GM18511 (cell line): Measurements from ENCODE around the gene GUCA2B.

Experiments used
- ATAC-seq: cut with Tn5 transposase; IDR thresholded peaks from one replicate; pipeline ENCODE4 v1.9.1; 2021; ENCODE audit warnings: mild to moderate bottlenecking, moderate library complexity; ENCODE audit not compliant: unreplicated experiment

GUCA2B gene

DNA sequence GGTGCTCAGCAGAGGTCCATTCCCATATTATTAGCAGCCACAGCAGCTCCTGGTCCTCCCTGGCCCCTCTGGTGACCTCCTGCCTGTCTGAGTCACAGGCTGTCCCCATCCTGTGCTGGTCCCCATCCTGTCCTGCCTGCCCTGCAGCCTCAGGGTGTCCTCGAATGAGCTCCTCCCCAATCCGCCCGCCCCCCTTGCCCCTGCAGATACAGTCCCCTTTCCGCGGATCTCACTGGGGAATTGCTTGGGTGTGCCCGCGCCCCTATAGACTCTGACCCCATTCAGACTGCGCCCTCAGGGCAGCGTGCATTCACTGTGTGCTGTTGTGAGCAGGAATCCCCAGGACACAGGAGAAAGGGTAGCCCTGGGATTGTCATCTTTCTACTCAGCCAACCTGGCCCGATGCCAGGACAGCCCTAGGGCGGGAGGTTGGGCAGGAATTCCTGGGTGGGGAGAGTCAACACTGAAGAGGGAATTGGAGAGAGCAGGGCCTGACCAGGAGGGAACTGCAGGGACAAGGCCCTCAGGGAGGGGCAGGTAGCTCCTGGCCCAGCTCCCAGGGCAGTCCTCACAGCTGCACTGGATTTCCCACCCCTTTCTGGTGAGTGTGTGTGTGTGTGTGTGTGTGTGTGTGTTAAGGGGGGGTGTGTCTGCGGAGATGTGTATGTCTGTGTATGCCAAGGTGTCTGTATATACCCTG, 12.5 kb downstream of the GUCA2B start:
- no peak for ATAC-seq

DNA sequence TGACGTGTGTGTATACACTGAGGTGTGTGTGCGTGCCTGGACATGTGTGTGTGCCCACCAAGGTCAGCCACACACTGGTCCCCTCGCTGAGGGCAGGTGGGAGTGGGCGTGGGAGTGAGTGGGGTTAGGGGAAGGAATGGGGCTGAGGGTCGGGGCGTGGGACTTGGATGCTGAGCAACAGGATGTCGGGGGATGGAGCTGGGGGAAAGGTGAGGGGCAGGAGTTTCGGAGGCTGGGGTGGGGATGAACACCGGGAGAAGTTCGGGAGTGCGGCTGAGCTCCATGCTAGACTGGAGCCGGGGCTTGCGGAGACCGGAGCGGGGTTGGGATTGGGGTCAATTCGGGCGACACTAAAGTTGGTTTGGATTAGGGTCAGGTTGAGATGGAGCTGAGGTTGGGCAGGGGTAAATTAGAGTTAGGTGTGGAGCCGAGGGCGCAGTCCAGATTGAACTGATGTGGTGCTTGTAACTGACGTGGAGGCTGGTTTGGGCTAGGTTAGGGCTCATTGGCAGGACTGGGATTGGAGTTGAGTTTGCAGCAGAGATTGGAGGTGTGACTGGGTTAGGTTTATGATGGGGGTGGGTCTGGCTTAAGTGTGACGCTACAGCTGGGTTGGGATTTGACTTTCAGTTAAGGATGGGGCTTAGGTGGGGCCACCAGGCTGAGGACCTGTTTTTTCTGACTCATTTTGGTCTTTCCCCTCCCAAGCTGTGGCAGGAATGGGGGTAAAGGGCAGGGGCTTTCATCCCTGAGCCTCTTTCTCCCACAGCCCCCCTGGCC, 14.6 kb downstream of the GUCA2B start:
- no peak for ATAC-seq

GRCh38 chr1:42168391-42168670, 15.1 kb downstream of the GUCA2B start:
- no peak for ATAC-seq

GRCh38 chr1:42168763-42169162, 15.6 kb downstream of the GUCA2B start:
- ATAC-seq = no peak

GRCh38 chr1:42170779-42171621, 17.8 kb downstream of the GUCA2B start:
- no peak for ATAC-seq

DNA sequence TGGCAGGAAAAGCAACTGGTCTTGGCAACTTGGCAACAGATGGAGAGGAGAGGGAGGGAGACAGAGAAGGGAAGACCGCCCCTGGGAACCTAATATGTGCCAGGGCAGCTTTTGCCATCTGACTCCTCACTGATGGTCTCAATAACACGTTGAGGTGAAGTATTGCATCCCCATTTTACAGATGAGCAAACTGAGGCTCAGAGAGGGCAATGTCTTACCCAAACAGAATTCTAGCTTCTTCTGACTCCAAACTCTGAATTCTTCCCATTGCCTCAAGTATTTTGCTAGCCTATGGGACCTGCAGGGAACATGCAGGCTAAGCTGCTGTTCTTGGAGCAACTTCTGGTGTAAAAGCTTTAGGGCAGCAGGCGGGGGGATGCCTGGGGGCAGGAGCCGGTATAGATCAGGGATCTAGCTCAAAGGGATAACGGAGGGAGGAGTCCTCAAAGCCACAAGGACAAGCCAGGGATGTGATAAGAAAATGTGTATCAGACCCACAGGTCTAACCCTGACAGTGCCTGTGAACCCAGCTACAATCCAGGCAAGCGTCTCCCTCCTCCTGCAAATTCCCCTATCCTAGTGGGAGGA, 18.6 kb downstream of the GUCA2B start:
- no peak for ATAC-seq

DNA sequence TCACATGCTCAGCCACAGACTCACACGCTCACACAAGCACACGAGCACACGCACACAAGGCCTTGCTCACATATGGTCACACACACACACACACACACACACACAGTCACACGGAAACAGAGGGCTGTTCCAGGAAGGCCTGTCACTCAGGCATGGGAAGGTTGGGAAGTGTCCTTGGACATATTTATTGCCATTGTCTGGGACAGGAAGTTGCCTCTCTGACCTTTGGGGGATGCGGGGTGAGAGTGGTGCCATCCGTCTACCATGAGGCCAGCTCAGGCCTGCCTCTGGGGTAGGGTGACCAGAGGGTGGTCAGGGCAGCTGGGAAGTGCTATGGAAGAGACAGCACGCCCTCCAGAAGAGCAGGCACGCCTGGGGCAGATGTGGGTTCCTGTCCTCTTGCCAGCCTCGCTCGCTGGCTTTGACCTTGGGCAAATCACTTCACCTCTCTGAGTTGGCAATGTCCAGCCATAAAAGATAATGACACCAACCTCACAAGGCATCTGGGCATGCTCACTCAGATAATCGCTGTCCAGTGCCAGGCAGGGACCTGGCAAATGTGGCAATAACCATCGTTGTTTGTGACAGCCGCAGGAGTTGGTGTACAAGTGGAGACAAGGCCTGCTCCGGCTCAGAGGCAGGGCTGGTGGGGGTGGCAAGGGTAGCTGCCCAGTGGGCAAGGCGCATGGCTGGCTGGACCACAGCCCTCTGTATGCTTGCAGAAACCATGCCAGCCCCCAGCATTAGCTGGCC, 19.3 kb downstream of the GUCA2B start:
- no peak for ATAC-seq

DNA sequence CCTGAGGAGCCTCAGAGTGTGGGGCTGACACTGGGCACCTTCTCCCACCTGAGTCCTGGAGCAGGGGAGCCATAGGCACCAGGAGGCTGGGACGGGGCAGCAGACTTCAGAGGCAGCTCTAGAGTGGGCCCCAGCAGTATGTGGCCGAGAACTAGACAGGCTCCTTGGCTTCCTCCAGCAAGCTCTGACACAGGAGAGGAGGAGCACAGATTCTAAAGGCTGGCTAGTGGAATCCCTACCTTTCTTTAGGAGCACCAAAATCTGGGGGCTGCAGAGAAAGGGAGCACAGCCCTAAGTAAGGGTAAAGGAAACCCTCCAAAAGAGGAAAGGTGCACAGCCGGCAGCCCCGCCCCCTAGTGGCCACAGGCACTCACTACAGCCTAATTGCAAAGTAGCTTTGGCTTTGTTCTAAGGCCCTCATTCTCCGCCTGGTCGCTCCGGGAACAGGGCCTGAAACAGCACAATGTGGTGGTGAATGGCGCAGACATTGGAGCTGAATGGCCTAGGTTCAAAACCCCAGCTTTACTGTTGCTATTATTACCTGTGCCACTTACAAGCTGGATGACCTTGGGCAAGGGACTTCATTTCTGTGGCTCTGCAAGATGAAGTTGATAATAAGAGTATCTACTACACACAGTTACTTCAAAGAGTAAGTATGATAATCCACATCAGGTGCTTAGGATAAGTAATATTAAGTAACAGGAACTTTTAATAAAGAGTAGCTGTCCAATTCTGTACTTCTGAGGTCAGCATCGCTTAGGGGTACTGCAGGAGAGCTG, 20.1 kb downstream of the GUCA2B start:
- ATAC-seq = no peak

- no peak for ATAC-seq
Measured at GRCh38 chr1:42173961-42174735, 20.9 kb downstream of the GUCA2B start.

GRCh38 chr1:42175314-42176054, 22.3 kb downstream of the GUCA2B start:
- no peak for ATAC-seq

DNA sequence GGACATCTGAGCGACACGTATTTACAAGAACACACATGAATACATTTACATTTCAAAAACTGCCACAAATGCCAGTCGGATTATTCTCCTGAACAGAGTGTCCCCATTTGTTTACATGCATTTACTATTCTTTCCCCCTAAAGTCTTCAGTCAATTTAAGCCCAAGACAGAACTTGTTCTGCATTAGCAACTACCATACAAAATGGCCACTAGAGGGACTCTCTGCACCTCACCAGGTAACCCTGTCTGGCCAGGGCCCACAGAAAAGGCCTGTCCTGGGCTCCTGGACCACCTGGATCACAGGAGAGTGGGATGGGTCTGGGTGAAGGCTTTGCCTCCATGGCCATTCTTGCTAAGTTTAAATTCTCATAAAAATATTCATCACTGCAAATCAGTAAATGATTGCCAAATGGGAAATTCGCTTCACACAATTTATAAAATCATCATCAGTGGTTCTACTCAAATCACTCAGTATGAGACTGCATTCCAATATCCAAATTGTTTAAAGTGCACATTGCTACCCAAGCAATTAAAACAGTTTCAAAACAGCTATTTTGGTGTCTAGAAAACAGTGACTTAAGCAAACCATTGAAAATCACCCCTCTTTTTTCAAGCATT, 23.8 kb downstream of the GUCA2B start:
- no peak for ATAC-seq

GRCh38 chr1:42177541-42177981, 24.4 kb downstream of the GUCA2B start:
- ATAC-seq = no peak

- ATAC-seq = no peak
Measured at GRCh38 chr1:42178249-42178648, 25.0 kb downstream of the GUCA2B start.

- no peak for ATAC-seq
Measured at GRCh38 chr1:42179275-42179674, 26.1 kb downstream of the GUCA2B start.

- ATAC-seq = no peak
Measured at GRCh38 chr1:42179900-42180329, 26.7 kb downstream of the GUCA2B start.

DNA sequence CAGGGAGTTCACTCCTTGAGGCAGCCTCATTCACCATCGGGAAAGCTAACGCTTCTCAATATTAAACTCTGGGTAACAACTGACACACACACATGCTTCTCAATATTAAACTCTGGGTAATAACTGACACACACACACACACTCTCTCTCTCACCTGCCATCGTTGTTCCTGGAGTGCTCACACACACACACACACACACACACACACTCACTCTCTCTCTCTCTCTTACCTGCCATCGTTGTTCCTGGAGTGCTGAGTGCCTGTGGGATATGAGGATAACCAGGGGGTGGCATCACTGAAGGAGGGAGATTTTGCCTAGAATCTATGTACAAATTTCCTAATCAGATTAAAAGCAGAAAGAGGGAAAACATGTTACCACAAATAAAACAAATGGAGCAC, 28.5 kb downstream of the GUCA2B start:
- no peak for ATAC-seq

- ATAC-seq = no peak
Measured at GRCh38 chr1:42183210-42183956, 30.2 kb downstream of the GUCA2B start.
